Measurements from ENCODE around the gene ZNF365. TPM values are rescaled to one million over a fixed set of nuclear protein-coding genes. Genes with fewer than 3 reads are reported as not detected.
"Not testable (repeated sequence)": the region's sequence is repeated elsewhere in the genome, so short reads cannot be mapped to it uniquely, and the experiment has no call there.

ZNF365 gene
- total RNA-seq, 1 experiment from 2014 or later, result 4.2 TPM

- no peak for DNase-seq (ENCODE audit: extremely low read depth, low read depth)
Measured at GRCh38 chr10:62376071-62377025, 2.2 kb downstream of the ZNF365 start.

GRCh38 chr10:62377026-62377415, 2.9 kb downstream of the ZNF365 start:
- DNase-seq (ENCODE audit: extremely low read depth, low read depth), result no peak

- DNase-seq (ENCODE audit: extremely low read depth, low read depth), result no peak
Measured at GRCh38 chr10:62377966-62378365, 3.8 kb downstream of the ZNF365 start.

- DNase-seq (ENCODE audit: extremely low read depth, low read depth), result not testable (repeated sequence)
Measured at GRCh38 chr10:62378877-62379276, 4.7 kb downstream of the ZNF365 start.

GRCh38 chr10:62379394-62379793, 5.2 kb downstream of the ZNF365 start:
- DNase-seq (ENCODE audit: extremely low read depth, low read depth), result no peak

GRCh38 chr10:62380016-62380415, 5.8 kb downstream of the ZNF365 start:
- peak; percentile 56 for DNase-seq (ENCODE audit: extremely low read depth, low read depth)

GRCh38 chr10:62381385-62382102, 7.4 kb downstream of the ZNF365 start:
- DNase-seq (ENCODE audit: extremely low read depth, low read depth), result no peak

GRCh38 chr10:62382831-62383230, 8.7 kb downstream of the ZNF365 start:
- no peak for DNase-seq (ENCODE audit: extremely low read depth, low read depth)

- DNase-seq (ENCODE audit: extremely low read depth, low read depth), result peak; percentile 73
Measured at GRCh38 chr10:62384057-62384446, 9.9 kb downstream of the ZNF365 start.

- DNase-seq (ENCODE audit: extremely low read depth, low read depth), result peak; percentile 56
Measured at GRCh38 chr10:62384447-62385081, 10.4 kb downstream of the ZNF365 start.

GRCh38 chr10:62386356-62387320, 12.5 kb downstream of the ZNF365 start:
- peak; percentile 39 for DNase-seq (ENCODE audit: extremely low read depth, low read depth)

GRCh38 chr10:62388328-62388727, 14.2 kb downstream of the ZNF365 start:
- no peak for DNase-seq (ENCODE audit: extremely low read depth, low read depth)

- no peak for DNase-seq (ENCODE audit: extremely low read depth, low read depth)
Measured at GRCh38 chr10:62390497-62391176, 16.5 kb downstream of the ZNF365 start.

GRCh38 chr10:62393237-62393636, 19.1 kb downstream of the ZNF365 start:
- DNase-seq (ENCODE audit: extremely low read depth, low read depth), result no peak

GRCh38 chr10:62394556-62395018, 20.4 kb downstream of the ZNF365 start:
- DNase-seq (ENCODE audit: extremely low read depth, low read depth), result no peak

- no peak for DNase-seq (ENCODE audit: extremely low read depth, low read depth)
Measured at GRCh38 chr10:62395892-62396291, 21.7 kb downstream of the ZNF365 start.

GRCh38 chr10:62396864-62397263, 22.7 kb downstream of the ZNF365 start:
- no peak for DNase-seq (ENCODE audit: extremely low read depth, low read depth)

GRCh38 chr10:62399211-62399610, 25.0 kb downstream of the ZNF365 start:
- no peak for DNase-seq (ENCODE audit: extremely low read depth, low read depth)

GRCh38 chr10:62402508-62402907, 28.3 kb downstream of the ZNF365 start:
- no peak for DNase-seq (ENCODE audit: extremely low read depth, low read depth)

All from NCI-H460 (cell line).